Non-pigmented ciliary epithelial cell (primary cell): ENCODE results near the gene KRTAP12-4.
"Not testable (repeated sequence)": the region's sequence is repeated elsewhere in the genome, so short reads cannot be mapped to it uniquely, and the experiment has no call there.

Experiments used
- DNase-seq: peaks from one replicate; pipeline ENCODE4 v3.0.0-alpha.2; 2010; ENCODE audit warnings: low read depth

The KRTAP12-4 gene

GRCh38 chr21:44653656-44654575 is 543 bp downstream of the KRTAP12-4 start:
- no peak for DNase-seq

- DNase-seq, result no peak
Measured at GRCh38 chr21:44653123-44653522, 1.3 kb downstream of the KRTAP12-4 start.

GRCh38 chr21:44650973-44651675 is 3.3 kb downstream of the KRTAP12-4 start:
- DNase-seq, result no peak

- DNase-seq, result no peak
Measured at GRCh38 chr21:44650265-44650972, 4.0 kb downstream of the KRTAP12-4 start.

GRCh38 chr21:44649521-44650100 is 4.8 kb downstream of the KRTAP12-4 start:
- no peak for DNase-seq

- DNase-seq, result no peak
Measured at GRCh38 chr21:44648557-44649311, 5.7 kb downstream of the KRTAP12-4 start.

GRCh38 chr21:44647222-44647552 is 7.3 kb downstream of the KRTAP12-4 start:
- no peak for DNase-seq

GRCh38 chr21:44646366-44647221 is 7.9 kb downstream of the KRTAP12-4 start, which contains the start of gene KRTAP10-11:
Gene KRTAP10-11, plus strand, starts transcription at chr21:44646414. Its CDS starts 45 bp downstream, at chr21:44646459.
- DNase-seq, result not testable (repeated sequence)

GRCh38 chr21:44644878-44645277 is 9.6 kb downstream of the KRTAP12-4 start:
- no peak for DNase-seq

GRCh38 chr21:44643741-44644310 is 10.6 kb downstream of the KRTAP12-4 start:
- DNase-seq, result no peak

GRCh38 chr21:44640761-44641160 is 13.7 kb downstream of the KRTAP12-4 start:
- DNase-seq, result no peak

GRCh38 chr21:44639331-44639655 is 15.2 kb downstream of the KRTAP12-4 start:
- DNase-seq, result no peak

GRCh38 chr21:44638506-44639330 is 15.7 kb downstream of the KRTAP12-4 start:
- not testable (repeated sequence) for DNase-seq

- DNase-seq, result not testable (repeated sequence)
Measured at GRCh38 chr21:44637851-44638348, 16.6 kb downstream of the KRTAP12-4 start.

GRCh38 chr21:44637018-44637850 is 17.2 kb downstream of the KRTAP12-4 start, which contains the start of gene KRTAP10-10:
Gene KRTAP10-10, plus strand, starts transcription at chr21:44637356. Its CDS starts 62 bp downstream, at chr21:44637418.
- no peak for DNase-seq

- no peak for DNase-seq
Measured at GRCh38 chr21:44636209-44637017, 18.0 kb downstream of the KRTAP12-4 start.

- no peak for DNase-seq
Measured at GRCh38 chr21:44632067-44632466, 22.4 kb downstream of the KRTAP12-4 start.
